NT2/D1 (cell line): ENCODE measurements around the gene TERF2IP.

Experiments used
- DNase-seq: peaks from one replicate; pipeline ENCODE4 v3.0.0-alpha.2; 2011; ENCODE audit warnings: low read depth, low spot score
- H3K27me3 ChIP-seq: 2 replicates; pipeline ENCODE4 v1.6.0; 2011; ENCODE audit warnings: mild to moderate bottlenecking; ENCODE audit not compliant: insufficient read length, insufficient read depth
- H3K36me3 ChIP-seq: 2 replicates; pipeline ENCODE4 v1.6.1; 2011; ENCODE audit warnings: mild to moderate bottlenecking, low read length, mixed read lengths; ENCODE audit not compliant: insufficient read depth, insufficient read length
- H3K4me1 ChIP-seq: 2 replicates; pipeline ENCODE4 v1.5.1; 2011; ENCODE audit not compliant: insufficient read depth, insufficient read length
- H3K4me3 ChIP-seq: 2 replicates; pipeline ENCODE4 v1.5.1; 2011; ENCODE audit warnings: low read depth; ENCODE audit not compliant: insufficient read length
- H3K9ac ChIP-seq: 2 replicates; pipeline ENCODE4 v1.6.0; 2011; ENCODE audit warnings: low read depth; ENCODE audit not compliant: insufficient read length
- H3K9me3 ChIP-seq: 2 replicates; pipeline ENCODE4 v1.5.1; 2011; ENCODE audit warnings: mild to moderate bottlenecking, low read length; ENCODE audit not compliant: insufficient read depth
- SUZ12 ChIP-seq: IDR thresholded peaks from 2 replicates; pipeline ENCODE4 v1.6.1; 2011; ENCODE audit not compliant: insufficient read length, insufficient read depth; ENCODE audit errors: extremely low read depth
- YY1 ChIP-seq: IDR thresholded peaks from 2 replicates; pipeline ENCODE4 v1.6.1; 2011; ENCODE audit not compliant: insufficient read length, insufficient read depth
- ZNF274 ChIP-seq: IDR thresholded peaks from 2 replicates; pipeline ENCODE4 v1.6.1; 2011; ENCODE audit warnings: mild to moderate bottlenecking, low read depth, low read length

TERF2IP gene

DNA sequence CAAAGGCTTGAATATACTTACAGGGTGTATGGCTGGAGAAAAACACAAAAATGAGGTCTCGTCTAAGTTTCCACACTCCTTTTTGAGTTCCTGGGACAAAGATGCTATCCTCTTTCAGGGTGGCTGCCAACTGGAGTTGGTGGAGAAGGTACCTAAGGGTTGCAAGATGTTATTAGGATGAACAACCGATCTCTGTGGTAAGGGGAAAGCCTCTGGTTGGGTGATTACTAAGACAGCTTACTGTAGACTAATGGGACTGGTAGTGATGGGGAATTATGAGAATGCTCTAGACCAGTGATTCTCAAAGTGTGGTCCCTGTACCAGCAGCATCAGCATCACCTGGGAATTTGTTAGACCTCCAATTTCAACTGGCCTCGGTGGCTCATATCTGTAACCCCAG is 30.5 kb upstream of the TERF2IP start:
- no peak for DNase-seq
- peaks cover 83% of the 10 kb centered on the region for H3K36me3 ChIP-seq
- no peak overlapping the region for H3K9ac ChIP-seq
- no peak overlapping the region for H3K4me3 ChIP-seq
- H3K9me3 ChIP-seq = no peaks in the 10 kb centered on the region
- no peaks in the 10 kb centered on the region for H3K4me1 ChIP-seq
- TF ChIP-seq ZNF274 (no peak), SUZ12 (no peak), YY1 (no peak)
- H3K27me3 ChIP-seq = no peaks in the 10 kb centered on the region

DNA sequence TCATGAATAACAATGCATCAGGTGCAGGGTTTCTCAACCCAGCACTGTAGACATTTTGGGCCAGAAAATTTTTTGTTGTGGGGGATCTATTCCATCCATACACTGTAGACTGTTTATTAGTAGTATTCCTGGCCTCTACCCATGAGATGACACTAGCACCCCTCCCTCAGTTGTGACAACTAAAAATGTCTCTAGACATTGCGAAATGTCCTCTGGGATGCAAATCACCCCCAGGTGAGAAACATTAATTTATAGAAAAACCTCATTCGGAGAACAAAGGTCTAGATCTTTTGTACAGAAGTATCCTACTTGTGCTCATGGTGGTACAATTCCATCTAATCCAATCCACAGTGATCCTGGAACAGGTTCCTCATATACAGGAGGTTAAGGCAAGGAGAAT is 28.8 kb upstream of the TERF2IP start:
- Histone ChIP-seq H3K27me3 (no peaks in the 10 kb centered on the region), H3K36me3 (peaks cover 67% of the 10 kb centered on the region), H3K9me3 (no peaks in the 10 kb centered on the region), H3K4me3 (no peak overlapping the region), H3K4me1 (no peaks in the 10 kb centered on the region), H3K9ac (no peak overlapping the region)
- DNase-seq = no peak
- TF ChIP-seq YY1 (no peak), SUZ12 (no peak), ZNF274 (no peak)

DNA sequence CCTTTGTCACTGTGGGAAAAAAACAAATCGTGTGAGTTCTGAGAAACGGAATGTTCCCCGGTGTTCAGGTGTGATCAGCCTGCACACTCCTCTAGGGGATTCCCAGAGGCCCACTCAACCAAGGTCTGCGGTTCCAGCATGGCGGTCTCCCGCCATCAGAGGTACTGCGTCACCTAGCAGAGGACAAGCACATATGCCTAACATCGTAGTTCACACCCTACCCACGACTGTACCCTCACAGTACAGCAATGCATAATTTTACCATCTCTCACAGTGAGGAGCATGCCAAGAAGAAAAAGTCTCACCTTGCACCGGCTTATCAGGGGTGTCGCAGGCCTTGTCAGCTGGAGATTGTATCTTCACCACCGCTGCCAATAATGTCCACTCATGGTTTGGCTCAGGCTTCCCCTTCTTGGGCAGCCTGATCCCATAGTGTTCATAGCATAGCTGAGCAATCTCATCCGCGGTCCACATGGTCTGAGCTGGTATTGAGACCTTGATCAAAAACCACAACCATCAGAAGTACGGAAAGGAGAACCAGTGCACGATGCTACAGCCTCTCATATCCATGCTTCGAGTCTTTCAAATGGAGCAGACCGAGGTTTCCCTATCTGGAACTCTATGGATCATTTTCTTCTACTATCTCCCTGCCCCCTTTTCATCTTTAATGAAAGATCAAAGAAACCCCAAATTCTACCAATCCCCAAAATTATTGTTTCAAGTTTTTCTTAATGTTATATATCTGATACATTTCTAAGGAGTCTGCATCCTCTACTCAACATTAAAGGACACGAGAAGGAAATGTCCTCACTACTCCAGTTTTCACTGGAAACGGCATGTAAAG is 27.0 kb upstream of the TERF2IP start:
- Histone ChIP-seq H3K9me3 (no peaks in the 10 kb centered on the region), H3K4me3 (no peak overlapping the region), H3K9ac (no peak overlapping the region), H3K4me1 (no peaks in the 10 kb centered on the region), H3K36me3 (peaks cover 65% of the 10 kb centered on the region), H3K27me3 (no peaks in the 10 kb centered on the region)
- no peak for DNase-seq
- TF ChIP-seq ZNF274 (no peak), YY1 (no peak), SUZ12 (no peak)

DNA sequence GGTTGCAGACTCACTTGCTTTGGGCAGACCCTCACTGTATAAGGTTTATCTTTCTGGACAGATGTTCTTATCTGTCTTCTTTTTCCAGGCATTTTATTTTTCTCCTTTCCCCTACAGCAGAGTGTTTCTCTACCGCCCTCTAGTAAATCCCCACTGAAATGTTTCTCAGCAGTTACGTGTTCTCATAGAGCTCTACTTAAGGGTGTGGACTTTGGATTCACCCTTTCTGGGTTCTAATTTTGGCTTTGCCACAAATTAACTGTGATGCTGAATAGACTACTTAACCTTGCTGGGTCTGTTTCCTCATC is 26.4 kb upstream of the TERF2IP start:
- no peak for TF ChIP-seq SUZ12
- TF ChIP-seq ZNF274 = no peak
- TF ChIP-seq YY1 = no peak
- Histone ChIP-seq H3K36me3 (peaks cover 65% of the 10 kb centered on the region), H3K9ac (no peak overlapping the region), H3K27me3 (no peaks in the 10 kb centered on the region), H3K4me3 (no peak overlapping the region), H3K9me3 (no peaks in the 10 kb centered on the region), H3K4me1 (no peaks in the 10 kb centered on the region)
- DNase-seq = no peak

DNA sequence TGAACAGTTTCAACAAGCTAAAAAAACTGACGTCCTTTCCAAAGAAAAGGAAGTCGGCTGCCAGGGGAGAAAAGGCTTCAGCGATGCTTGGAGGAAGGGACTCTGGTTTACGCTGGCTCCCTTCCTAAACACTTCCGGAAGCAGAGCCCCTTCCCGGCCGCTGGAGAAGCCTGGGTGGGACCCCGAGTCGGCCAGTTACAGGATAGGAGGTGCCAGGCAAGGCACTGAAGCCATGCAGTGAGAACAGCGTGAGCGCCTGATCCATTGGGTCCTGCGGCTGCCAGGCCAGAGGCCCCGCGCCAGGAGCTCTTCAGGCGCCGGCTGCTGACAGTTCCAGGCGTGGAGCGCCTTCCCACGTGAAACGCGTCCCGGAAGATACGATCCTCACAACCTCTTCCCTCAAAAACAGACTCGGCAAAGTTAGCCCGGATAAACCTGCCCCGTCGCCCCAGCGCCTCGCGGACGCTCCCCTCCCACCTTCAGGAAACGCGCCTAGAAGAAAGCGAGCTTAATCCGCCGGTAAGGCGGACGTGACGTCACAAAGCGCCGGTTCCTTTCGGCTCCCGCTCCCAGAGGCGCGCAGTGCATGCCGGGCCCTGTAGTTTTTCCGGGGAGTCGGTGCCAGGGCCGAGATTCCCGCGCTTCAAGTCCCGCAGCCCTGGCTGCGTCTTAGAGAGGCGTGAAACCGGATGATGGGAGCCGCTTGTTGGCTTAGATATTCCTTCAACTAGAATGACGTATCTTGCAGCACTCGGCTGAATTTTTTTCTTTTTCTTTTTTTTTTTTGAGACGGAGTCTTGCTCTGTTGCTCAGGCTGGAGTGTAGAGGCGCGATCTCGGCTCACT is 24.6 kb upstream of the TERF2IP start, which contains the start of gene ADAT1:
Gene ADAT1, minus strand, starts transcription at position 521 of the 845 bp plus-strand sequence. CDS start 2,482 bp downstream, outside the sequence.
- H3K4me1 ChIP-seq = no peaks in the 10 kb centered on the region
- DNase-seq = peak; percentile 98
- peak within 1 kb of the TSS; percentile 98 for H3K4me3 ChIP-seq
- no peaks in the 10 kb centered on the region for H3K27me3 ChIP-seq
- peak within 1 kb of the TSS; percentile 97 for H3K9ac ChIP-seq
- peaks cover 65% of the 10 kb centered on the region for H3K36me3 ChIP-seq
- TF ChIP-seq SUZ12 = no peak
- H3K9me3 ChIP-seq = no peaks in the 10 kb centered on the region

DNA sequence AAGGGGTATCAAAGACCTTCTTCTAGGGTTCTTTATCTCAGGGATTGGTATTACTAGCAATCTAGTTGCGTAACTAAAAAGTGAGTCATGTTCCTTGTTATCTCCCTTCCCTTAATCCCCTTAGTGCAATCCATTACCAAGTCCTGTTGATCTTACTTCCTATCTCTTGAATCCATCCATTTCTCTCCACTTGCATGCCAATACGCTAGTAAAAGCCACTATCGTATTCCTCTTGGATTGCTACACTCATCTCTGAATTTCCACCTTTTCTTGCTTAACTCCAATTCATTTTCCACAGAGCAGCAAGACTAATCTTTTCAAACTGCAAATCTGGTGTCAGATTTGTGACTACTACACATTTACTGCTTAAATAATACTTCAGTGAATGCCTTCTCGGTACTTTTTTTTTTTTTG is 22.6 kb upstream of the TERF2IP start:
- DNase-seq = no peak
- TF ChIP-seq ZNF274 = no peak
- TF ChIP-seq YY1 = no peak
- no peak for TF ChIP-seq SUZ12
- Histone ChIP-seq H3K9ac (no peak overlapping the region), H3K36me3 (peaks cover 65% of the 10 kb centered on the region), H3K9me3 (no peaks in the 10 kb centered on the region), H3K4me1 (no peaks in the 10 kb centered on the region), H3K4me3 (no peak overlapping the region), H3K27me3 (no peaks in the 10 kb centered on the region)

DNA sequence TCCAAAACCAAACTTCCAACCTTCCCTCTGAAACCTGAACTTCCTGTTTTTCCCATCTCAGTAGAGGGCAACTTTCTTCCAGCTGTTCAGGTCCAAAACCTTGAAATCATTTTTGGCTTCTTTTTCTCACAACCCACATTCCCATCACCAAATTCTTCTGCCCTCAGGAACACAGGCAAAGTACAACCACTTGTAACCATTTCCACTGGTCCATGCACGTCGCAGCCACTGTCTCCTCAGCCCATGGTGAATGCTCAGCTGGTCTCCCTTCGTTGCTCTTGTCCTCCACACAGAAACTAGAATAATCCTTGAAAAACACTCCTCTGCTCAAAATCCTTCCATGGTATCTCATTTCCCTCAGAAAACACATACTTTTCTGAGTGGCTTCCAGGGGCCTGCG is 20.8 kb upstream of the TERF2IP start:
- no peak for DNase-seq
- H3K4me1 ChIP-seq = no peaks in the 10 kb centered on the region
- no peaks in the 10 kb centered on the region for H3K9me3 ChIP-seq
- peaks cover 75% of the 10 kb centered on the region for H3K36me3 ChIP-seq
- H3K27me3 ChIP-seq = no peaks in the 10 kb centered on the region
- TF ChIP-seq ZNF274 (no peak), SUZ12 (no peak), YY1 (no peak)
- no peak overlapping the region for H3K4me3 ChIP-seq
- no peak overlapping the region for H3K9ac ChIP-seq
